ENCODE results near the gene ZIC2. TPM values are rescaled to one million over a fixed set of nuclear protein-coding genes. Genes with fewer than 3 reads are reported as not detected.

The ZIC2 gene
- total RNA-seq, 1 donor: not detected

- H3K4me3 ChIP-seq (ENCODE audit: low read depth, low read length): no peak overlapping the region
- no peak for TF ChIP-seq CTCF (IDR thresholded peaks at IDR 0.05; ENCODE audit: insufficient read depth, low read depth, low read length)
- DNase-seq (ENCODE audit: low read depth): peak; percentile 13
Measured at GRCh38 chr13:99959540-99960230, 21.9 kb upstream of the ZIC2 start.

- no peak for TF ChIP-seq CTCF (IDR thresholded peaks at IDR 0.05; ENCODE audit: insufficient read depth, low read depth, low read length)
- no peak for DNase-seq (ENCODE audit: low read depth)
- H3K4me3 ChIP-seq (ENCODE audit: low read depth, low read length): no peak overlapping the region
Measured at GRCh38 chr13:99960663-99961311, 20.8 kb upstream of the ZIC2 start.

- DNase-seq (ENCODE audit: low read depth): no peak
- TF ChIP-seq CTCF (IDR thresholded peaks at IDR 0.05; ENCODE audit: insufficient read depth, low read depth, low read length): no peak
- H3K4me3 ChIP-seq (ENCODE audit: low read depth, low read length): no peak overlapping the region
Measured at GRCh38 chr13:99961636-99962035, 19.9 kb upstream of the ZIC2 start.

GRCh38 chr13:99962242-99962641 lies 19.3 kb upstream of the ZIC2 start:
- no peak for DNase-seq (ENCODE audit: low read depth)
- TF ChIP-seq CTCF (IDR thresholded peaks at IDR 0.05; ENCODE audit: insufficient read depth, low read depth, low read length): no peak
- H3K4me3 ChIP-seq (ENCODE audit: low read depth, low read length): no peak overlapping the region

GRCh38 chr13:99963816-99964339 lies 17.7 kb upstream of the ZIC2 start:
- H3K4me3 ChIP-seq (ENCODE audit: low read depth, low read length): no peak overlapping the region
- TF ChIP-seq CTCF (IDR thresholded peaks at IDR 0.05; ENCODE audit: insufficient read depth, low read depth, low read length): no peak
- no peak for DNase-seq (ENCODE audit: low read depth)

GRCh38 chr13:99965329-99966000 lies 16.1 kb upstream of the ZIC2 start:
- DNase-seq (ENCODE audit: low read depth): no peak
- TF ChIP-seq CTCF (IDR thresholded peaks at IDR 0.05; ENCODE audit: insufficient read depth, low read depth, low read length): no peak
- H3K4me3 ChIP-seq (ENCODE audit: low read depth, low read length): no peak overlapping the region

All from fibroblast of villous mesenchyme (primary cell).